ENCODE measurements around the gene LIPC.

- TF ChIP-seq CTCF (conservative IDR thresholded peaks at IDR 0.05; ENCODE audit: low read depth, low read length) = no peak
- TF ChIP-seq EZH2 (IDR thresholded peaks at IDR 0.05; ENCODE audit: borderline replicate concordance, low read depth, low read length, poor library complexity, severe bottlenecking) = no peak
Observed at GRCh38 chr15:58529041-58529440, 97.2 kb downstream of the LIPC start.

All from A673 (cell line).